Natural killer cell treated with Interleukin-12 subunit alpha and Interleukin-12 subunit beta and Interleukin-15 and Interleukin-18, amount 100 ng/mL, for 72 hours (primary cell): Measurements from ENCODE around the gene VEZF1. TPM values are rescaled to one million over a fixed set of nuclear protein-coding genes. Genes with fewer than 3 reads are reported as not detected.

Source experiments
- ATAC-seq, 2 donors: fragments of 150-1000 bp; cut with Tn5 transposase in 1 of 2; sonication (Bioruptor Pico), chemical (Tn5 transposase) in 1 of 2; 2 replicates each; pipeline ENCODE4 v1.10.0; 2021
- DNase-seq: peaks from one replicate; pipeline ENCODE4 v3.0.0; 2022; ENCODE audit warnings: low spot score
- H3K27ac Mint-ChIP-seq, 2 donors: 1 replicate in 1 of 2; 2 replicates in 1 of 2; pipeline ENCODE4 v1.8.0; 2022; ENCODE audit warnings: mixed read lengths in 2 of 2, mild to moderate bottlenecking in 1 of 2, moderate library complexity in 1 of 2
- H3K27me3 Mint-ChIP-seq, 2 donors: 1 replicate in 1 of 2; 2 replicates in 1 of 2; pipeline ENCODE4 v1.8.0; 2022; ENCODE audit warnings: mixed read lengths in 2 of 2
- H3K36me3 Mint-ChIP-seq: one replicate; pipeline ENCODE4 v1.8.0; 2022; ENCODE audit warnings: mixed read lengths
- H3K4me1 Mint-ChIP-seq, 2 donors: 1 replicate in 1 of 2; 2 replicates in 1 of 2; pipeline ENCODE4 v1.8.0; 2022; ENCODE audit warnings: low read depth in 2 of 2, mixed read lengths in 2 of 2, mild to moderate bottlenecking in 1 of 2
- H3K4me3 Mint-ChIP-seq: one replicate; pipeline ENCODE4 v1.8.0; 2022; ENCODE audit warnings: mixed read lengths
- H3K9me3 Mint-ChIP-seq: 2 replicates; pipeline ENCODE4 v1.8.0; 2022; ENCODE audit warnings: mixed read lengths
- total RNA-seq, 2 donors: library from RNA; stranded (reverse); gene quantifications; one replicate each; pipeline ENCODE4 v1.2.3, GENCODE V29; 2022

Gene VEZF1
- total RNA-seq, 2 donors from 2014 or later: 29.1 to 31.8 TPM

GRCh38 chr17:58005031-58005727 is 17.1 kb upstream of the VEZF1 start:
- no peak for ATAC-seq
- no peaks in the 10 kb centered on the region for H3K27me3 Mint-ChIP-seq
- DNase-seq: no peak
- no peaks in the 10 kb centered on the region for H3K9me3 Mint-ChIP-seq
- H3K4me1 Mint-ChIP-seq: peaks cover 46 to 60% of the 10 kb centered on the region in 2 donors
- H3K4me3 Mint-ChIP-seq: peak overlapping the region; percentile 100
- peak overlapping the region; percentile 100 for H3K27ac Mint-ChIP-seq
- H3K36me3 Mint-ChIP-seq: peaks cover 47% of the 10 kb centered on the region

DNA sequence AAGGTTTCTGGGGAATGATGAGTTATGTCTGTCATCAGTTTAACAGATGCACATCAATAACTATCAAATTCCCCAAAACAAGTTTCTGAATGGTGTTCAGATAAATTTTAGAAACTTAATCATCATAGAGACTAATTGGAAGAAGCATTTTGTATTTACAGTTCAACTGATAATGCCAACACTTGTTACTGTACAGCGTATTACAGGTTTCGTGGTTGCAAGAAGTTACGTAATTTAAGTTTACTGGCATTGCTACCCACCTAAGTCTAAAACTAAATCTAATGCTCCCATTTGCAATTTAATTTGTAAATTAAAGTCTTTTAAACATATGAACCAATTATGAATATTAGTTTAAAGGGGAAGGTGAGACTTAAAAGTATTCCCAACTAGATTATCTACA is 16.0 kb upstream of the VEZF1 start:
- Mint-ChIP-seq H3K36me3 (peaks cover 47% of the 10 kb centered on the region), H3K4me1 (peaks cover 49 to 60% of the 10 kb centered on the region in 2 donors), H3K27ac (peak overlapping the region; percentile 72 to 100), H3K9me3 (no peaks in the 10 kb centered on the region), H3K4me3 (peak overlapping the region; percentile 100), H3K27me3 (no peaks in the 10 kb centered on the region)
- ATAC-seq (no peak), DNase-seq (no peak)

DNA sequence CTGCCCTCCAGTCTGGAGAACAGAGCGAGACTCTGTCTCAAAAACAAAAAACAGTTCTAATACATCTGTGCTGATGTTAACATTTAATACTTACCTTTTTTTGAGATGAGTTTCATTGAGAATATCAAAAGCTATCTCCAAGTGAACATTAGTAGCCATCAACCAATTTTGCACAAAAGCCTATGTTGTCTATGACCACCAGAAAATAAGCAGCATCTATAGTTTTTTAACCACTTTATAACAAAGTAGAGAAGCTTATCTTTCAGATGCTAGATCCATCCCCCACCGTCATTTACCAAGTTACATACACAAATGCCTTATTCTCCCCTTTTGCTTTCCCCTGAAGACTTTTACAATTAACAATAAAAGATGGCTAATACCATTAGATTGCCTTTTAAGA is 14.9 kb upstream of the VEZF1 start:
- DNase-seq (no peak), ATAC-seq (no peak)
- peaks cover 47% of the 10 kb centered on the region for H3K36me3 Mint-ChIP-seq
- H3K4me3 Mint-ChIP-seq: peak overlapping the region; percentile 100
- no peaks in the 10 kb centered on the region for H3K9me3 Mint-ChIP-seq
- peaks cover 49 to 58% of the 10 kb centered on the region in 2 donors for H3K4me1 Mint-ChIP-seq
- H3K27me3 Mint-ChIP-seq: no peaks in the 10 kb centered on the region
- peak overlapping the region; percentile 72 to 100 for H3K27ac Mint-ChIP-seq

DNA sequence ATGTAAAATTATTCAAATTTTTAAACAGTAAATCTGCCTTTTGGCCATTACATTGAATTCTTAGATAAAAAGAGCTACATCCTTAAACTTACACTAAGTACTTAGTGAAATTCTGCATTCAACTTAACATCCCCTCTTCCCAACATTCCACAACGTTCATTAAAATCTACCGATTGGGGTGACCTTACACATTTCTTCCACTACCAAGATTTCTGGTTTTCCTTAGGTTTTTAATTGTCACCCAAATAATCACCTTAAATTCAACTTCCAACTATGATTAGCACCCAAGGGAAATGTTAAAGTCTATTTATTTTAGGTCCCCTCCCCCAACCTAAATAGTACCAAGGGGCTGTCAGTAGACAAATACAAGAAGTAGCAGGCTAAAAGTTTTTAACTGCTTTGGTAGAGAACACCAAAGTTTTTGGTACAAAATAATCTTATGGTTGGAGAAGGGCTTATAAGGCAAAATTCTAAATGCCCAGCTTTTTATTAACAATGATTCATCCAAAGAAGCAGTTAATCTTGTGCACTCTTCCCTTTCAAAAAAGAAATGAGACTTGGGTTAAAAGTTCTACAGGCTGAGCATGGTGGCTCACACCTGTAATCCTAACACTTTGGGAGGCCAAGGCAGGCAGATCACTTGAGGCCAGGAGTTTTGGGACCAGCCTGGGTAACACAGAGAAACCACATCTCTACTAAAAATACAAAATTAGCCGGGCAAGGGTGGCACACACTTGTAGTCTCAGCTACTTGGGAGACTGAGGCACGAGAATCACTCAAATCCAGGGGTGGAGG is 14.3 kb upstream of the VEZF1 start:
- peaks cover 44 to 54% of the 10 kb centered on the region in 2 donors for H3K4me1 Mint-ChIP-seq
- H3K27ac Mint-ChIP-seq: peak overlapping the region; percentile 56 to 72
- ATAC-seq (no peak), DNase-seq (no peak)
- peaks cover 50% of the 10 kb centered on the region for H3K36me3 Mint-ChIP-seq
- peak overlapping the region; percentile 100 for H3K4me3 Mint-ChIP-seq
- no peaks in the 10 kb centered on the region for H3K27me3 Mint-ChIP-seq
- no peaks in the 10 kb centered on the region for H3K9me3 Mint-ChIP-seq

- no peaks in the 10 kb centered on the region for H3K27me3 Mint-ChIP-seq
- H3K9me3 Mint-ChIP-seq: no peaks in the 10 kb centered on the region
- H3K4me3 Mint-ChIP-seq: no peak overlapping the region
- H3K4me1 Mint-ChIP-seq: peaks cover 42 to 49% of the 10 kb centered on the region in 2 donors
- ATAC-seq (no peak), DNase-seq (no peak)
- peak overlapping the region; percentile 56 to 72 for H3K27ac Mint-ChIP-seq
- peaks cover 50% of the 10 kb centered on the region for H3K36me3 Mint-ChIP-seq
Measured at GRCh38 chr17:58001461-58002124, 13.5 kb upstream of the VEZF1 start.

DNA sequence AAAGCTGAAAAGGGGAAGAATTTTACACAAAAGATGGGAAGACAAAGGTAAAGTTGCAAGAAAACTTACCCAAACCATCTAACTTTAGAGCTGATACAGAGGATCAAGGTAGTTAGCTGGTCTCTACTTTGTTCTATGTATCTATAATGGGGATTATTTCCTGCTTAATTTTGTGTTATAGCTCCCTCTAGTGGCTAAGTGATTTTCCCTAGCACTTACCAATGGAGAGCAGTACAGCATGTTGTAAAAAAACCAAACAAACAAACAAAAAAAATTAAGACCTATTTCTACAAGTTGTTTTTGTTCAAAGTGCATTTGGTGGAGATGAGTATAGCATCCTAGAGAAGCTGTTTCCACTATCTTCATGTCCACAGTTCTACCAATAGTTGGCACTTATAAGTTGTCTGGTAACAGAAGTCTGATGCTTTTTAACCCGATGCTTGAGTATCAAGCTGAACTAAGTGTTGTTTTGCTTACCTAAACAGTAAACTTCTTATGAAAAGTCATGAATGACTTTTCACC is 11.5 kb upstream of the VEZF1 start:
- ATAC-seq (peak; percentile 77 to 80), DNase-seq (no peak)
- Mint-ChIP-seq H3K36me3 (peaks cover 29% of the 10 kb centered on the region), H3K4me1 (peaks cover 27 to 39% of the 10 kb centered on the region in 2 donors), H3K27ac (peak overlapping the region in 1 of 2 donors; percentile 51), H3K4me3 (no peak overlapping the region), H3K9me3 (no peaks in the 10 kb centered on the region), H3K27me3 (no peaks in the 10 kb centered on the region)

GRCh38 chr17:57999010-57999495 is 11.0 kb upstream of the VEZF1 start:
- no peaks in the 10 kb centered on the region for H3K9me3 Mint-ChIP-seq
- peaks cover 29 to 38% of the 10 kb centered on the region in 2 donors for H3K4me1 Mint-ChIP-seq
- ATAC-seq: no peak
- no peak overlapping the region for H3K4me3 Mint-ChIP-seq
- H3K36me3 Mint-ChIP-seq: peaks cover 28% of the 10 kb centered on the region
- peak overlapping the region; percentile 29 to 51 for H3K27ac Mint-ChIP-seq
- no peaks in the 10 kb centered on the region for H3K27me3 Mint-ChIP-seq
- DNase-seq: no peak

DNA sequence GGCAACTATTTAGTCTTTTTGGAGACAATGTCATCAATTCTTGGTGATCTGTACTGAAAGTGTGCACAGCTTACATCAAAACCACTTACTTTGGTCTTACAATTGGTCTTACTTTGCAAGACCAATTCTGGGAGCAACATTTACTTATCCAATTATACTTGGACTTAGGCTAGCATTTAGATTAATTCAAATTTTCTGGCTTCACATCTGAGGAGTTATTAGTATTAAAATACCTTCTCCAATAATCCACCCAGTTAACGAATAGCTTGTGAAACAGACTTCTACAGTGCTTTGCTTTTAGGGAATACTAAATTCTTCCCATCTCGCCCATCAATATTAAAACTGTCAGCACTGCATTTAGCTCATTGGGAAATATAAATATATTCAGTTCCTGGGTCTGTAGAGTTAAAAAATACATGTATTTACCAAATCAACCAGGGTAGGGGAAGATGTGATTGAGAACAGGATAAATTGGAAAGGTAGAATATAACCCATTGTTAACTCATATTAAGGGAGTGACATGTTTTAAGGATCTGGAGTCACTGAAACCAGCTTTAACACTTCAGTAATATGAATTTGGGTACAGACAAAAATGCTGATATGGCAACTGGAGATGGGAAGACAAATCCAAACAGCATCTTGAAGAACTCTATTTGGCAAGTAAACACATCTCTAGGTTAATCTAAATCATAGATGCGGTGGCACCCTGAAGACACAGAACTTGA is 9.2 kb upstream of the VEZF1 start:
- Mint-ChIP-seq H3K9me3 (no peaks in the 10 kb centered on the region), H3K27ac (peak overlapping the region; percentile 48 to 52)

GRCh38 chr17:57995076-57995956 is 7.3 kb upstream of the VEZF1 start:
- ATAC-seq (peak; percentile 82 to 85), DNase-seq (no peak)
- Mint-ChIP-seq H3K4me1 (peaks cover 21 to 22% of the 10 kb centered on the region in 2 donors), H3K4me3 (no peak overlapping the region), H3K27me3 (no peaks in the 10 kb centered on the region), H3K9me3 (no peaks in the 10 kb centered on the region), H3K36me3 (peaks cover 6% of the 10 kb centered on the region), H3K27ac (peak overlapping the region in 1 of 2 donors; percentile 66)

More for the DNA sequence above, 9.2 kb upstream of the VEZF1 start:
- Mint-ChIP-seq H3K36me3 (peaks cover 10% of the 10 kb centered on the region), H3K27me3 (no peaks in the 10 kb centered on the region), H3K4me1 (peaks cover 25% of the 10 kb centered on the region in 2 donors), H3K4me3 (no peak overlapping the region)
- no peak for ATAC-seq
- no peak for DNase-seq

DNA sequence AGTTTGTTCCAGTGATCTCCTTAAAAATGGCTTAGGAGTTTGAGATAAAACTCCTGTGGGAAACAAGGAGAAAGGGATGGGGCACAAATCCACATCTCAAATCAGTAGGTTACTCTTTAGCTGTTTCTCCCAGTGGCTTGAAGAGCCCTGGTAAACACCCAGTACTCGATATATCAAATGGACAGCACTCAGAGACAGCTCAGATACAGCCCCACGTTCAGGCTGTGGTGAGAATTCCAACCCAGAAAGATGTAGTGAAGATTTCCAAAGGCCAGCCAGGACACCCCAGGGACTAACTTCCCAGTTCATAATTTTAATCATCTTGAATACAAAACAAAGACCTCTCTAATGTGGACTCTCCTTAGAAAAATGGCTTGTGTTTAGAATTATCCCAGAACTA is 6.4 kb upstream of the VEZF1 start:
- no peaks in the 10 kb centered on the region for H3K9me3 Mint-ChIP-seq

DNA sequence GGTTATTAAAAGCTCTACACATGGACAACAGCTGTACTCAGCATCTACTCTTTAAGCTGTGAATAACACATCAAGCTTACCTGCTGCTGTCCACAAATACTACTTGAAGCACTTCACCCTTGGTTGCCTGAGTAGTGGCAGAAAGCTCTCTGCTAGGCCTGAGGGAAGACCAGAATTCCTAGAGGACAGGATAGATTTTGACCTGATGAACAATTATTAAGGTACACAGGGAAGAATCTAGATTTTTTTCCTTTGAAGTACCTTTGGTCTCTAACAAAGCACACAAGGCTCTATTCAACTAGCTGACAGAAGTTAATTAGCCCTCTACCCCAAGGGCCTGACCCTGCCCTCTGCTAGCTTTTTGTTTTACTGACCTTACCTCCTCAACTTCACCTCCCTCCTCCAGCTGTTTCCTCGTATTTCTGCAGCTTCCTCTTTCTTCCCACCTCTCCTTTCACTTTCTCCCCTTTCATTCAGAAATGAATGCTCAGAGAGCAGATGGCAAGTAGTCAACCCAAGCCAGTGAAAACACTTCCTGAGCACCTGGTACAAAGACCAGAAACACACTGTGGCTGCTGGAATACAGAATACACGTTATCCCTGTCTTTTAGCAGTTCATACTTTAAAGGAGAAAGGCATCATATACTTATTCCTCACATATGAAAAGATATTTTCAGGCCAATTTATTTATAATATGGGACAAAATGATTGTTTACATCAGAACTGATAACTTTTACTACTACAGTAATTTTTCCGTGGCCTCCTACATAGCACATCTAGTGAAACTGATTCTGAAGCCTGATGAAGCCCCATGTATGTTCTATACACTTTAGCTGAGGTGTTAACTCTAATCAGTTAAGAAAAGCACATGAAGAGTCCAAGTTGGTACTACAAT is 5.7 kb upstream of the VEZF1 start:
- Mint-ChIP-seq H3K36me3 (peaks cover 6% of the 10 kb centered on the region), H3K4me1 (peaks cover 28 to 36% of the 10 kb centered on the region in 2 donors), H3K4me3 (no peak overlapping the region), H3K9me3 (no peaks in the 10 kb centered on the region), H3K27ac (peak overlapping the region in 1 of 2 donors; percentile 39), H3K27me3 (no peaks in the 10 kb centered on the region)
- peak in 1 of 2 donors; percentile 20 for ATAC-seq
- DNase-seq: no peak

More for the DNA sequence above, 6.4 kb upstream of the VEZF1 start:
- ATAC-seq (no peak), DNase-seq (no peak)
- H3K36me3 Mint-ChIP-seq: peaks cover 6% of the 10 kb centered on the region
- peaks cover 25 to 28% of the 10 kb centered on the region in 2 donors for H3K4me1 Mint-ChIP-seq
- peak overlapping the region in 1 of 2 donors; percentile 39 for H3K27ac Mint-ChIP-seq
- no peak overlapping the region for H3K4me3 Mint-ChIP-seq
- no peaks in the 10 kb centered on the region for H3K27me3 Mint-ChIP-seq
